ENCODE results near the gene MRC2. TPM values are rescaled to one million over a fixed set of nuclear protein-coding genes. Genes with fewer than 3 reads are reported as not detected.
"Not testable (repeated sequence)": the region's sequence is repeated elsewhere in the genome, so short reads cannot be mapped to it uniquely, and the experiment has no call there.

MRC2 gene
- total RNA-seq, 1 donor from 2014 or later, result 45.9 TPM

- Histone ChIP-seq H3K4me3 (ENCODE audit: low read depth, low read length) (no peak overlapping the region), H3K27me3 (ENCODE audit: control insufficient read depth, insufficient read depth, low read length) (no peaks in the 10 kb centered on the region), H3K36me3 (ENCODE audit: control insufficient read depth, insufficient read depth, low read length) (peaks cover 4% of the 10 kb centered on the region)
- no peak for DNase-seq (ENCODE audit: low read depth)
- TF ChIP-seq, protein P1, sequence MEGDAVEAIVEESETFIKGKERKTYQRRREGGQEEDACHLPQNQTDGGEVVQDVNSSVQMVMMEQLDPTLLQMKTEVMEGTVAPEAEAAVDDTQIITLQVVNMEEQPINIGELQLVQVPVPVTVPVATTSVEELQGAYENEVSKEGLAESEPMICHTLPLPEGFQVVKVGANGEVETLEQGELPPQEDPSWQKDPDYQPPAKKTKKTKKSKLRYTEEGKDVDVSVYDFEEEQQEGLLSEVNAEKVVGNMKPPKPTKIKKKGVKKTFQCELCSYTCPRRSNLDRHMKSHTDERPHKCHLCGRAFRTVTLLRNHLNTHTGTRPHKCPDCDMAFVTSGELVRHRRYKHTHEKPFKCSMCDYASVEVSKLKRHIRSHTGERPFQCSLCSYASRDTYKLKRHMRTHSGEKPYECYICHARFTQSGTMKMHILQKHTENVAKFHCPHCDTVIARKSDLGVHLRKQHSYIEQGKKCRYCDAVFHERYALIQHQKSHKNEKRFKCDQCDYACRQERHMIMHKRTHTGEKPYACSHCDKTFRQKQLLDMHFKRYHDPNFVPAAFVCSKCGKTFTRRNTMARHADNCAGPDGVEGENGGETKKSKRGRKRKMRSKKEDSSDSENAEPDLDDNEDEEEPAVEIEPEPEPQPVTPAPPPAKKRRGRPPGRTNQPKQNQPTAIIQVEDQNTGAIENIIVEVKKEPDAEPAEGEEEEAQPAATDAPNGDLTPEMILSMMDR (IDR thresholded peaks at IDR 0.05; ENCODE audit: insufficient read depth, low read length, poor library complexity, severe bottlenecking), result no peak
Measured at GRCh38 chr17:62605588-62605987, 21.9 kb upstream of the MRC2 start.

GRCh38 chr17:62611292-62611691 is 16.2 kb upstream of the MRC2 start:
- no peak for DNase-seq (ENCODE audit: low read depth)
- TF ChIP-seq, protein P1 (IDR thresholded peaks at IDR 0.05; ENCODE audit: insufficient read depth, low read length, poor library complexity, severe bottlenecking), result no peak
- Histone ChIP-seq H3K36me3 (ENCODE audit: control insufficient read depth, insufficient read depth, low read length) (peaks cover 5% of the 10 kb centered on the region), H3K4me3 (ENCODE audit: low read depth, low read length) (no peak overlapping the region), H3K27me3 (ENCODE audit: control insufficient read depth, insufficient read depth, low read length) (no peaks in the 10 kb centered on the region)

- Histone ChIP-seq H3K36me3 (ENCODE audit: control insufficient read depth, insufficient read depth, low read length) (peaks cover 5% of the 10 kb centered on the region), H3K4me3 (ENCODE audit: low read depth, low read length) (no peak overlapping the region), H3K27me3 (ENCODE audit: control insufficient read depth, insufficient read depth, low read length) (no peaks in the 10 kb centered on the region)
- DNase-seq (ENCODE audit: low read depth), result no peak
- TF ChIP-seq, protein P1 (IDR thresholded peaks at IDR 0.05; ENCODE audit: insufficient read depth, low read length, poor library complexity, severe bottlenecking), result no peak
Measured at GRCh38 chr17:62611728-62612127, 15.7 kb upstream of the MRC2 start.

GRCh38 chr17:62612289-62612688 is 15.2 kb upstream of the MRC2 start:
- not testable (repeated sequence) for H3K4me3 ChIP-seq (ENCODE audit: low read depth, low read length); H3K36me3 ChIP-seq (ENCODE audit: control insufficient read depth, insufficient read depth, low read length); H3K27me3 ChIP-seq (ENCODE audit: control insufficient read depth, insufficient read depth, low read length); DNase-seq (ENCODE audit: low read depth)

- not testable (repeated sequence) for H3K36me3 ChIP-seq (ENCODE audit: control insufficient read depth, insufficient read depth, low read length); H3K4me3 ChIP-seq (ENCODE audit: low read depth, low read length); H3K27me3 ChIP-seq (ENCODE audit: control insufficient read depth, insufficient read depth, low read length)
Measured at GRCh38 chr17:62613095-62613494, 14.4 kb upstream of the MRC2 start.

GRCh38 chr17:62614142-62614541 is 13.3 kb upstream of the MRC2 start:
- Histone ChIP-seq H3K36me3 (ENCODE audit: control insufficient read depth, insufficient read depth, low read length) (peaks cover 1% of the 10 kb centered on the region), H3K27me3 (ENCODE audit: control insufficient read depth, insufficient read depth, low read length) (no peaks in the 10 kb centered on the region), H3K4me3 (ENCODE audit: low read depth, low read length) (no peak overlapping the region)
- TF ChIP-seq, protein P1 (IDR thresholded peaks at IDR 0.05; ENCODE audit: insufficient read depth, low read length, poor library complexity, severe bottlenecking), result no peak
- no peak for DNase-seq (ENCODE audit: low read depth)

More at GRCh38 chr17:62613095-62613494, 14.4 kb upstream of the MRC2 start:
- DNase-seq (ENCODE audit: low read depth), result not testable (repeated sequence)

- TF ChIP-seq, protein P1 (IDR thresholded peaks at IDR 0.05; ENCODE audit: insufficient read depth, low read length, poor library complexity, severe bottlenecking), result no peak
- no peak for DNase-seq (ENCODE audit: low read depth)
- Histone ChIP-seq H3K4me3 (ENCODE audit: low read depth, low read length) (no peak overlapping the region), H3K36me3 (ENCODE audit: control insufficient read depth, insufficient read depth, low read length) (peaks cover 1% of the 10 kb centered on the region), H3K27me3 (ENCODE audit: control insufficient read depth, insufficient read depth, low read length) (no peaks in the 10 kb centered on the region)
Measured at GRCh38 chr17:62615503-62615902, 12.0 kb upstream of the MRC2 start.

Measured in kidney epithelial cell (primary cell).